DND-41 (cell line): Measurements from ENCODE around the gene CMTM2.
A peak's percentile ranks its signal among the peaks of the same experiment; 100 is the strongest.

Experiments used
- EZH2 ChIP-seq: IDR thresholded peaks from 3 replicates; pipeline ENCODE4 v1.6.1; 2012; ENCODE audit warnings: borderline replicate concordance, low read depth, mild to moderate bottlenecking, moderate library complexity, low read length, inconsistent platforms; ENCODE audit not compliant: severe bottlenecking
- TF ChIP-seq, protein P1 (sequence below): IDR thresholded peaks from 2 replicates; pipeline ENCODE4 v1.5.1; 2012; ENCODE audit warnings: borderline replicate concordance, low read length, moderate library complexity, mild to moderate bottlenecking; ENCODE audit not compliant: poor library complexity, severe bottlenecking; ENCODE audit errors: extremely low read depth

DNA sequence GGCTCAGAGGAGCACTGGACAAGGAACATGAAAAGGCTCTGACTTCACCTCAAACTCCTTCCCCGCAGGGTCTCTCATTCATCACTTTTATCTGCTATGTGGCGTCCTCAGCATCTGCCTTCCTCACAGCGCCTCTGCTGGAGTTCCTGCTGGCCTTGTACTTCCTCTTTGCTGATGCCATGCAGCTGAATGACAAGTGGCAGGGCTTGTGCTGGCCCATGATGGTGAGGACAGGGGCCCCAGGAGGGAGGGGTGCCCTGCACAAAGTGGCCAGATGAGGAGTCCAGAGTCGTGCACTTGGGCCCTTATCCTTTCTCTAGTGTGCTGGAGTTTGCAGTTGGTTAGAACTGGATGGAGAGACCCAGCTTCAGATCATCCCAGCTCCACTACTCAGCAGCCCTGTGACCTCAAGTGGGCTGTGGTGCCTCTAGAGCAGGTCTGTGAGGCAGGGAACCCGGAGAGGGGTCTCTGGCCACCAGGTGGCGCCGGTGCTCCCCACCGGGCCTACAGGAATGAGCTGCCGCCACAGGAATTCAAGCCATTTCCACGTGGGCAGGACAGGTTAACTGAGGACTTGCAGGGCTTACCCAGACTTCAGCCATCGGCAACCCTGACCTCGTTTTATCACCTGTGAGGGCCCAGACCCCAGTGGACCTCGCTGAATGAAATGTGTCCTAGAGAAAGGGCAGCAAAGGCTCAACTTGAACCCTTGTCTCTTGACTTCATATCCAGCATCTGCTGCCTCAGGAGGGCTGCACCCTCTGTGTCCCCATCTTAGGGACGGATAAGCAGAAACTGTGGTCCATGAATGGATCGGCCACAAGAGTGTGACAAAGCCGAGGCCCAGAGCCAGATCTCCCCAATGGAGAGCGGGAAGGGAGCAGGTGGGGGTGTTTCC is 29.2 kb downstream of the CMTM2 start:
- TF ChIP-seq EZH2, result no peak
- TF ChIP-seq, protein P1, sequence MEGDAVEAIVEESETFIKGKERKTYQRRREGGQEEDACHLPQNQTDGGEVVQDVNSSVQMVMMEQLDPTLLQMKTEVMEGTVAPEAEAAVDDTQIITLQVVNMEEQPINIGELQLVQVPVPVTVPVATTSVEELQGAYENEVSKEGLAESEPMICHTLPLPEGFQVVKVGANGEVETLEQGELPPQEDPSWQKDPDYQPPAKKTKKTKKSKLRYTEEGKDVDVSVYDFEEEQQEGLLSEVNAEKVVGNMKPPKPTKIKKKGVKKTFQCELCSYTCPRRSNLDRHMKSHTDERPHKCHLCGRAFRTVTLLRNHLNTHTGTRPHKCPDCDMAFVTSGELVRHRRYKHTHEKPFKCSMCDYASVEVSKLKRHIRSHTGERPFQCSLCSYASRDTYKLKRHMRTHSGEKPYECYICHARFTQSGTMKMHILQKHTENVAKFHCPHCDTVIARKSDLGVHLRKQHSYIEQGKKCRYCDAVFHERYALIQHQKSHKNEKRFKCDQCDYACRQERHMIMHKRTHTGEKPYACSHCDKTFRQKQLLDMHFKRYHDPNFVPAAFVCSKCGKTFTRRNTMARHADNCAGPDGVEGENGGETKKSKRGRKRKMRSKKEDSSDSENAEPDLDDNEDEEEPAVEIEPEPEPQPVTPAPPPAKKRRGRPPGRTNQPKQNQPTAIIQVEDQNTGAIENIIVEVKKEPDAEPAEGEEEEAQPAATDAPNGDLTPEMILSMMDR, result peak; percentile 94
